ENCODE data around the gene FAHD1.

The FAHD1 gene

DNA sequence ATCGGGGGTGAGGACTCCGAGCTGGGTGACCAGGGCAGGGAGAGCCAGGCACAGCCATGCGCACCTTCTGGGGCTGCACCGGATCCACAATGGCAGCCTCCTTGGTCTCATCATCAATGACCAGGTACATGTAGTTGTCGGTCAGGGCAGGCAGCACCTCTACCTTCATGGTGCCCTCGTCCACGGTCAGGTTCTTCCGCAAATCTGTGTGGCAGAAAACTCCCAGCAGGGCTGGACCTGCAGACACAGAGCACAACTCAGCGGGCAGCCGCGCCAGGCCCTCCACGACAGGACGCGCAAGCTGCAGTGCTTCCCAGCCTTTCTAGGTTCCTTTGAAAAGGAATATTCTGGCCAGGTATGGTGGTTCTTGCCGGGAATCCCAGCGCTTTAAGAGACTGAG, 4.2 kb upstream of the FAHD1 start:
- Histone ChIP-seq H3K36me3 (ENCODE audit: control insufficient read depth, low read length) (no peaks in the 10 kb centered on the region), H3K9me3 (ENCODE audit: control insufficient read depth, insufficient read depth, low read length) (no peaks in the 10 kb centered on the region), H3K4me2 (ENCODE audit: low read length) (no peak overlapping the region), H3K4me3 (ENCODE audit: low read length) (no peak overlapping the region), H3K9me2 (replicated peaks; ENCODE audit: control insufficient read depth, low read length) (no peaks in the 10 kb centered on the region), H3K27me3 (ENCODE audit: control insufficient read depth, low read length) (no peaks in the 10 kb centered on the region), H3K4me1 (ENCODE audit: control insufficient read depth, low read length) (peaks cover 11% of the 10 kb centered on the region), H3K27ac (ENCODE audit: low read depth, low read length) (no peak overlapping the region), H4K20me1 (ENCODE audit: control insufficient read depth, insufficient read depth, low read depth, low read length) (no peaks in the 10 kb centered on the region), H3F3A (ENCODE audit: control insufficient read depth, insufficient read depth) (0 out of 2 replicates have a peak, but pooled peaks cover 5% of the 10 kb centered on the region), H3K79me2 (ENCODE audit: control insufficient read depth, low read length) (peaks cover 12% of the 10 kb centered on the region)
- TF ChIP-seq, protein P1, sequence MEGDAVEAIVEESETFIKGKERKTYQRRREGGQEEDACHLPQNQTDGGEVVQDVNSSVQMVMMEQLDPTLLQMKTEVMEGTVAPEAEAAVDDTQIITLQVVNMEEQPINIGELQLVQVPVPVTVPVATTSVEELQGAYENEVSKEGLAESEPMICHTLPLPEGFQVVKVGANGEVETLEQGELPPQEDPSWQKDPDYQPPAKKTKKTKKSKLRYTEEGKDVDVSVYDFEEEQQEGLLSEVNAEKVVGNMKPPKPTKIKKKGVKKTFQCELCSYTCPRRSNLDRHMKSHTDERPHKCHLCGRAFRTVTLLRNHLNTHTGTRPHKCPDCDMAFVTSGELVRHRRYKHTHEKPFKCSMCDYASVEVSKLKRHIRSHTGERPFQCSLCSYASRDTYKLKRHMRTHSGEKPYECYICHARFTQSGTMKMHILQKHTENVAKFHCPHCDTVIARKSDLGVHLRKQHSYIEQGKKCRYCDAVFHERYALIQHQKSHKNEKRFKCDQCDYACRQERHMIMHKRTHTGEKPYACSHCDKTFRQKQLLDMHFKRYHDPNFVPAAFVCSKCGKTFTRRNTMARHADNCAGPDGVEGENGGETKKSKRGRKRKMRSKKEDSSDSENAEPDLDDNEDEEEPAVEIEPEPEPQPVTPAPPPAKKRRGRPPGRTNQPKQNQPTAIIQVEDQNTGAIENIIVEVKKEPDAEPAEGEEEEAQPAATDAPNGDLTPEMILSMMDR (IDR thresholded peaks at IDR 0.05; ENCODE audit: low read depth, low read length, poor library complexity, severe bottlenecking): no peak
- TF ChIP-seq EZH2phosphoT487 (IDR thresholded peaks at IDR 0.05; ENCODE audit: borderline replicate concordance, low read length): no peak

DNA sequence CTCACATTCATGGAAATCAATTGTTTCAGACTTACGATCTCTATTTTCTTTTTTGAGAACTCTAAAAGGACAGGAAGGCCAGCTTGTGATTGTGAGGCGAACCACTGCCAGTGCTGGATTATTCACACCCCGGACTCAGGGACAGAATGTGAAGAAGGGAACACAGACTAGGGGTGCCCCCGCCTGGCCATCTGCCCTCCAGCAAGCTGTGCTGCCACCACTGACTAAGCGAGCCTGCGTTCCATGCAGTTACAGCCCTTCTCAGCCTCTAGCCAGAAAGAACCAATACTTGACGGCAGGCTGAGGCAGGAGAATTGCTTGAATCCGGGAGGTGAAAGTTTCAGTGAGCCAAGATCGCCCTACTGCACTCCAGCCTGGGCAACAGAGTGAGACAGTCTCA, 3.2 kb upstream of the FAHD1 start:
- no peak overlapping the region for H3K27ac ChIP-seq (ENCODE audit: low read depth, low read length)
- H4K20me1 ChIP-seq (ENCODE audit: control insufficient read depth, insufficient read depth, low read depth, low read length): 0 out of 2 replicates have a peak, but pooled peaks cover 2% of the 10 kb centered on the region
- H3K4me2 ChIP-seq (ENCODE audit: low read length): no peak overlapping the region
- H3K79me2 ChIP-seq (ENCODE audit: control insufficient read depth, low read length): peaks cover 22% of the 10 kb centered on the region
- H3K9me3 ChIP-seq (ENCODE audit: control insufficient read depth, insufficient read depth, low read length): no peaks in the 10 kb centered on the region
- H3K9me2 ChIP-seq (replicated peaks; ENCODE audit: control insufficient read depth, low read length): no peaks in the 10 kb centered on the region
- H3K27me3 ChIP-seq (ENCODE audit: control insufficient read depth, low read length): no peaks in the 10 kb centered on the region
- H3F3A ChIP-seq (ENCODE audit: control insufficient read depth, insufficient read depth): peaks cover 10% of the 10 kb centered on the region; the same call in 1 of the 2 replicates
- no peak overlapping the region for H3K4me3 ChIP-seq (ENCODE audit: low read length)
- no peak for TF ChIP-seq EZH2phosphoT487 (IDR thresholded peaks at IDR 0.05; ENCODE audit: borderline replicate concordance, low read length)
- TF ChIP-seq, protein P1 (IDR thresholded peaks at IDR 0.05; ENCODE audit: low read depth, low read length, poor library complexity, severe bottlenecking): peak; percentile 55
- H3K4me1 ChIP-seq (ENCODE audit: control insufficient read depth, low read length): peaks cover 21% of the 10 kb centered on the region
- no peaks in the 10 kb centered on the region for H3K36me3 ChIP-seq (ENCODE audit: control insufficient read depth, low read length)

DNA sequence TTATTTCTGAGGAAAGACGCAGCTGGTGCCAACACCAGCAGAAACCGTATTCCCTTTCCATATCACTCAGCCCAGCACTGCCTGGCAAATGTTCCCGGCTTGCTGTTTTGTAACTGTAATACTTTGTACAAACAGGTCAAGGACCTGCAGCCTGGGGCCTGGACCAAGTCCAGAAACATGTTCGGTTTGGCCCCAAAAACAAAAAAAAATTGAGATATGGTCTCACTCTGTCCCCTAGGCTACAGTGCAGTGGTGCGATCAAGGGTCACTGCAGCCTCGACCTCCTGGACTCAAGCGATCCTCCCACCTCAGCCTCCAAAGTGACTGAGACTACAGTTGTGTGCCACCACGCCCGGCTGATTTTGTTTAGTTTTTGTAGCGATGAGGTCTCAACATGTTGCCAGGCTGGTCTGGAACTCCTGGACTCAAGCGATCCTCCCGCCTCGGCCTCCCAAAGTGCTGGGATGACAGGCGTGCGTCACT, 1.6 kb upstream of the FAHD1 start:
- Histone ChIP-seq H3K27ac (ENCODE audit: low read depth, low read length) (no peak overlapping the region), H3K79me2 (ENCODE audit: control insufficient read depth, low read length) (peaks cover 27% of the 10 kb centered on the region), H3K36me3 (ENCODE audit: control insufficient read depth, low read length) (no peaks in the 10 kb centered on the region), H3K27me3 (ENCODE audit: control insufficient read depth, low read length) (no peaks in the 10 kb centered on the region), H3F3A (ENCODE audit: control insufficient read depth, insufficient read depth) (peaks cover 10% of the 10 kb centered on the region; the same call in 1 of the 2 replicates), H3K9me2 (replicated peaks; ENCODE audit: control insufficient read depth, low read length) (no peaks in the 10 kb centered on the region), H3K4me2 (ENCODE audit: low read length) (peak overlapping the region; percentile 94), H3K4me3 (ENCODE audit: low read length) (peak overlapping the region; percentile 91), H3K9me3 (ENCODE audit: control insufficient read depth, insufficient read depth, low read length) (no peaks in the 10 kb centered on the region), H3K4me1 (ENCODE audit: control insufficient read depth, low read length) (peaks cover 24% of the 10 kb centered on the region), H4K20me1 (ENCODE audit: control insufficient read depth, insufficient read depth, low read depth, low read length) (0 out of 2 replicates have a peak, but pooled peaks cover 3% of the 10 kb centered on the region)
- TF ChIP-seq, protein P1 (IDR thresholded peaks at IDR 0.05; ENCODE audit: low read depth, low read length, poor library complexity, severe bottlenecking): no peak
- no peak for TF ChIP-seq EZH2phosphoT487 (IDR thresholded peaks at IDR 0.05; ENCODE audit: borderline replicate concordance, low read length)
